ENCODE measurements around the gene FCN1. TPM values are rescaled to one million over a fixed set of nuclear protein-coding genes. Genes with fewer than 3 reads are reported as not detected.

The FCN1 gene
- total RNA-seq, 1 donor from 2014 or later, result not detected

GRCh38 chr9:134922932-134923240, 5.2 kb upstream of the FCN1 start:
- H3K36me3 Mint-ChIP-seq (ENCODE audit: low read depth, unreplicated experiment), result no peaks in the 10 kb centered on the region
- no peaks in the 10 kb centered on the region for H3K27me3 Mint-ChIP-seq (ENCODE audit: unreplicated experiment)
- no peaks in the 10 kb centered on the region for H3K4me1 Mint-ChIP-seq (ENCODE audit: unreplicated experiment)
- no peak overlapping the region for H3K4me3 Mint-ChIP-seq (ENCODE audit: unreplicated experiment)
- H3K9me3 Mint-ChIP-seq (ENCODE audit: unreplicated experiment), result no peaks in the 10 kb centered on the region
- no peak overlapping the region for H3K27ac Mint-ChIP-seq (ENCODE audit: unreplicated experiment)
- DNase-seq (ENCODE audit: low spot score), result no peak
- TF ChIP-seq CTCF (IDR thresholded peaks at IDR 0.05; ENCODE audit: unreplicated experiment), result no peak

- H3K27me3 Mint-ChIP-seq (ENCODE audit: unreplicated experiment), result no peaks in the 10 kb centered on the region
- H3K4me3 Mint-ChIP-seq (ENCODE audit: unreplicated experiment), result no peak overlapping the region
- peak; percentile 0 for DNase-seq (ENCODE audit: low spot score)
- no peak for TF ChIP-seq CTCF (IDR thresholded peaks at IDR 0.05; ENCODE audit: unreplicated experiment)
- no peaks in the 10 kb centered on the region for H3K4me1 Mint-ChIP-seq (ENCODE audit: unreplicated experiment)
- no peaks in the 10 kb centered on the region for H3K9me3 Mint-ChIP-seq (ENCODE audit: unreplicated experiment)
- no peaks in the 10 kb centered on the region for H3K36me3 Mint-ChIP-seq (ENCODE audit: low read depth, unreplicated experiment)
- H3K27ac Mint-ChIP-seq (ENCODE audit: unreplicated experiment), result no peak overlapping the region
Observed at GRCh38 chr9:134922066-134922931, 4.6 kb upstream of the FCN1 start.

- Mint-ChIP-seq H3K4me3 (ENCODE audit: unreplicated experiment) (no peak overlapping the region), H3K9me3 (ENCODE audit: unreplicated experiment) (no peaks in the 10 kb centered on the region), H3K27ac (ENCODE audit: unreplicated experiment) (no peak overlapping the region), H3K36me3 (ENCODE audit: low read depth, unreplicated experiment) (no peaks in the 10 kb centered on the region), H3K27me3 (ENCODE audit: unreplicated experiment) (no peaks in the 10 kb centered on the region), H3K4me1 (ENCODE audit: unreplicated experiment) (no peaks in the 10 kb centered on the region)
- TF ChIP-seq CTCF (IDR thresholded peaks at IDR 0.05; ENCODE audit: unreplicated experiment), result no peak
- no peak for DNase-seq (ENCODE audit: low spot score)
Observed at GRCh38 chr9:134919303-134919702, 1.6 kb upstream of the FCN1 start.

GRCh38 chr9:134918646-134919045, 934 bp upstream of the FCN1 start:
- TF ChIP-seq CTCF (IDR thresholded peaks at IDR 0.05; ENCODE audit: unreplicated experiment), result no peak
- Mint-ChIP-seq H3K27ac (ENCODE audit: unreplicated experiment) (no peak overlapping the region), H3K4me3 (ENCODE audit: unreplicated experiment) (no peak overlapping the region), H3K9me3 (ENCODE audit: unreplicated experiment) (no peaks in the 10 kb centered on the region), H3K36me3 (ENCODE audit: low read depth, unreplicated experiment) (no peaks in the 10 kb centered on the region), H3K4me1 (ENCODE audit: unreplicated experiment) (no peaks in the 10 kb centered on the region), H3K27me3 (ENCODE audit: unreplicated experiment) (no peaks in the 10 kb centered on the region)
- no peak for DNase-seq (ENCODE audit: low spot score)

GRCh38 chr9:134916161-134916665, 1.5 kb downstream of the FCN1 start:
- Mint-ChIP-seq H3K9me3 (ENCODE audit: unreplicated experiment) (no peaks in the 10 kb centered on the region), H3K27ac (ENCODE audit: unreplicated experiment) (no peak overlapping the region), H3K4me1 (ENCODE audit: unreplicated experiment) (no peaks in the 10 kb centered on the region), H3K4me3 (ENCODE audit: unreplicated experiment) (no peak overlapping the region), H3K36me3 (ENCODE audit: low read depth, unreplicated experiment) (no peaks in the 10 kb centered on the region), H3K27me3 (ENCODE audit: unreplicated experiment) (no peaks in the 10 kb centered on the region)
- TF ChIP-seq CTCF (IDR thresholded peaks at IDR 0.05; ENCODE audit: unreplicated experiment), result no peak
- no peak for DNase-seq (ENCODE audit: low spot score)
